Measurements from ENCODE around the gene GJA5.

DNA sequence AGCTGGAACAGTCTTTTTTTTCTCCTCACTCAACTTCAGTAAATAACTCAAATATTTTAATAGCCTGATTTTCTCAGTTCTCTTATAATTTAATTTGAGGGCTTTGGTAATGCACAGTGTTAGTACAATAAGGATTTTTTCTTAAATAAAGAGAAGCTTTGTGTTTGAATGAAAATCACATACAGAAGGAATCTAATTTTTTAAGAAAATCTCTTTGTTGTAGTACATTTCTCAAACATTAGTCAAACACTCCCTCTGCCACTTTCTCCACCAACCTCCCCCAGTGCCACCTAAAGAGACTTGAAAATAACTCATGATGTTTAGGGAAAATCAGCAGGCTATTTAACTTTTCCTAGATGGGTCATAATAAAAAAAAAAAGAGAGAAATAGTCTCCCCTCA is 47.8 kb downstream of the GJA5 start:
- TF ChIP-seq, protein P1, sequence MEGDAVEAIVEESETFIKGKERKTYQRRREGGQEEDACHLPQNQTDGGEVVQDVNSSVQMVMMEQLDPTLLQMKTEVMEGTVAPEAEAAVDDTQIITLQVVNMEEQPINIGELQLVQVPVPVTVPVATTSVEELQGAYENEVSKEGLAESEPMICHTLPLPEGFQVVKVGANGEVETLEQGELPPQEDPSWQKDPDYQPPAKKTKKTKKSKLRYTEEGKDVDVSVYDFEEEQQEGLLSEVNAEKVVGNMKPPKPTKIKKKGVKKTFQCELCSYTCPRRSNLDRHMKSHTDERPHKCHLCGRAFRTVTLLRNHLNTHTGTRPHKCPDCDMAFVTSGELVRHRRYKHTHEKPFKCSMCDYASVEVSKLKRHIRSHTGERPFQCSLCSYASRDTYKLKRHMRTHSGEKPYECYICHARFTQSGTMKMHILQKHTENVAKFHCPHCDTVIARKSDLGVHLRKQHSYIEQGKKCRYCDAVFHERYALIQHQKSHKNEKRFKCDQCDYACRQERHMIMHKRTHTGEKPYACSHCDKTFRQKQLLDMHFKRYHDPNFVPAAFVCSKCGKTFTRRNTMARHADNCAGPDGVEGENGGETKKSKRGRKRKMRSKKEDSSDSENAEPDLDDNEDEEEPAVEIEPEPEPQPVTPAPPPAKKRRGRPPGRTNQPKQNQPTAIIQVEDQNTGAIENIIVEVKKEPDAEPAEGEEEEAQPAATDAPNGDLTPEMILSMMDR (conservative IDR thresholded peaks at IDR 0.05), result no peak
- TF ChIP-seq EZH2 (IDR thresholded peaks at IDR 0.05; ENCODE audit: low read depth), result no peak

Measured in PC-9 (cell line).